ENCODE results near the gene ADGRV1. TPM values are rescaled to one million over a fixed set of nuclear protein-coding genes. Genes with fewer than 3 reads are reported as not detected.
A peak's percentile ranks its signal among the peaks of the same experiment; 100 is the strongest.

ADGRV1 gene
- total and polyA plus RNA-seq, 2 donors (not counting 3 experiments of a cell fraction or from before 2014, with no cell fraction given) = 0.11 to 0.55 TPM

DNA sequence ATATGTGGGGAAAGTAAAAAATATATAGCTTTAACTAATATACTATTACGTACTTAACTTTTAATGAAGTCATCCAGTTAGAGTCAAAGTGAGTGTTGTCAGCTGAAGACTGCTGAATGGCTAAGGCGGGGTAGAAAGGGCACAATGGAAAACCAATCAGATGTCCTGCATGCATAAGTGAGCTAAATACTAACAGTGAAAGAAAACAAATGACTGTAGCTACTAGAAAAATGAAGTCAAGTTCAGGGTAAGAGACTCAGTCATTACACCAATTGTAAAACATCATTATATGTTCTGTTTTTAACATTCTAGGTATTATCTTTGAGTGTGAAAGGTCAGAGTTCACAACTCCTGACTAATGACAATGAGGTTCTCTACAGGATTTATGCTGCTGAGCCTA lies 295.2 kb downstream of the ADGRV1 start:
- no peak overlapping the region for H3K4me2 ChIP-seq (ENCODE audit: insufficient read depth, low read length)
- intact Hi-C loops (cut with micrococcal nuclease) = no loop called here
- no peak overlapping the region for H3K4me3 ChIP-seq (replicated peaks in 1 of 3; ENCODE audit: insufficient read depth in 1 of 3, low read depth in 1 of 3, low read length in 3 of 3)
- ChIA-PET CTCF (interaction anchor here (1.0 to 2.3 kb wide), 3 partner anchors 12 to 565 kb away, joined by 4 to 12 read pairs (median 6); no protein-coding TSS in a partner anchor), POLR2A (no interaction called here)
- H3K27ac ChIP-seq (ENCODE audit: insufficient read depth, low read depth, low read length) = no peak overlapping the region
- H2AFZ ChIP-seq (ENCODE audit: low read depth, low read length) = no peak overlapping the region
- TF ChIP-seq, protein P1, sequence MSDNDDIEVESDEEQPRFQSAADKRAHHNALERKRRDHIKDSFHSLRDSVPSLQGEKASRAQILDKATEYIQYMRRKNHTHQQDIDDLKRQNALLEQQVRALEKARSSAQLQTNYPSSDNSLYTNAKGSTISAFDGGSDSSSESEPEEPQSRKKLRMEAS (IDR thresholded peaks at IDR 0.05; ENCODE audit: insufficient read depth, insufficient read length) = no peak
- TF ChIP-seq FOS (IDR thresholded peaks at IDR 0.05; ENCODE audit: borderline replicate concordance, insufficient read depth, low read length) = no peak
- no peak for TF ChIP-seq POLR2AphosphoS5 (IDR thresholded peaks at IDR 0.05; ENCODE audit: insufficient read depth, low read depth, low read length)
- no peak for TF ChIP-seq GATA2 (IDR thresholded peaks at IDR 0.05; ENCODE audit: insufficient read depth, insufficient read length, low read depth, low read length)
- H3K36me3 ChIP-seq (ENCODE audit: control insufficient read depth in 2 of 2, extremely low read depth in 1 of 2, insufficient read depth in 2 of 2, low read length in 2 of 2) = no peaks in the 10 kb centered on the region
- no peaks in the 10 kb centered on the region for H3K27me3 ChIP-seq (ENCODE audit: control insufficient read depth in 2 of 2, insufficient read depth in 2 of 2, low read length in 2 of 2)
- H3K9me3 ChIP-seq (replicated peaks; ENCODE audit: control insufficient read depth, insufficient read depth, low read length) = no peaks in the 10 kb centered on the region
- DNase-seq (ENCODE audit: low read depth, low spot score) = peak; percentile 32
- dilution Hi-C loops (cut with MboI; ENCODE audit: extremely low pct_ligation_motif_present, low sequenced_read_pairs) = no loop called here
- FAIRE-seq = peak; percentile 46
- H3K9ac ChIP-seq (replicated peaks; ENCODE audit: extremely low read depth, insufficient read depth, low read length) = no peak overlapping the region
- H3K79me2 ChIP-seq (ENCODE audit: control insufficient read depth, insufficient read depth, low read length) = no peaks in the 10 kb centered on the region
- no TSS peak for BruUV-seq (replicated peaks)
- peaks cover 6% of the 10 kb centered on the region for H3K4me1 ChIP-seq (ENCODE audit: control insufficient read depth, extremely low read depth, insufficient read depth, low read length)
- no peaks in the 10 kb centered on the region for H4K20me1 ChIP-seq (replicated peaks; ENCODE audit: control insufficient read depth, extremely low read depth, insufficient read depth, low read length)
- H3K9me1 ChIP-seq (replicated peaks; ENCODE audit: control insufficient read depth, extremely low read depth, insufficient read depth, low read length) = no peaks in the 10 kb centered on the region

DNA sequence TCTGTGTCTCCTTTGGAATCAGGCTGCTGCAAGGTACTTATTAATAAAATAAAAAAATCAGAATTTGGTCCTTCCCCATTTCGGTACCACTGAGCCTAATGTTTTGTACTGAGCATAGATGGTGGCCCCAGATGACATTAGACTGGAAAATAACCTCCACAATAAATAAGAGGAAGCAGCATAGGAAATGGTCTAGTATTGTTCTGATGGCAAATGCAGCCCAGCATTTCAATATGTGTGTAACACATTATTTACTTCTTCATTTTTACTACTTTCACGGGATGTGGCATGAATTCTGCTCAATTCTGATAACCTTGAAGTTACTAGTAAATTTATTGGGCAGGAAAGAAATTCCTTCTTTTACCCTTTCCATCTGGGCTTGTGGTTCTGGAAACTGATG lies 295.6 kb downstream of the ADGRV1 start:
- CTCF ChIA-PET = interaction anchor here (1.0 to 2.3 kb wide), 3 partner anchors 12 to 565 kb away, joined by 4 to 12 read pairs (median 6); no protein-coding TSS in a partner anchor
- intact Hi-C loops (cut with micrococcal nuclease) = no loop called here
- TF ChIP-seq POLR2A (IDR thresholded peaks at IDR 0.05; ENCODE audit: low read depth, low read length) (no peak), GATA2 (IDR thresholded peaks at IDR 0.05; ENCODE audit: insufficient read depth, insufficient read length, low read depth, low read length) (no peak)
- TF ChIP-seq, protein P1 (IDR thresholded peaks at IDR 0.05; ENCODE audit: insufficient read depth, insufficient read length) = no peak

More for the DNA sequence above, 295.6 kb downstream of the ADGRV1 start:
- Histone ChIP-seq H3K27ac (ENCODE audit: insufficient read depth, low read depth, low read length) (no peak overlapping the region), H3K27me3 (ENCODE audit: control insufficient read depth in 2 of 2, insufficient read depth in 2 of 2, low read length in 2 of 2) (no peaks in the 10 kb centered on the region), H2AFZ (ENCODE audit: low read depth, low read length) (no peak overlapping the region), H3K9me3 (replicated peaks; ENCODE audit: control insufficient read depth, insufficient read depth, low read length) (no peaks in the 10 kb centered on the region), H3K4me1 (ENCODE audit: control insufficient read depth, extremely low read depth, insufficient read depth, low read length) (peaks cover 6% of the 10 kb centered on the region), H3K4me2 (ENCODE audit: insufficient read depth, low read length) (peak overlapping the region; percentile 38), H4K20me1 (replicated peaks; ENCODE audit: control insufficient read depth, extremely low read depth, insufficient read depth, low read length) (no peaks in the 10 kb centered on the region), H3K4me3 (replicated peaks in 1 of 3; ENCODE audit: insufficient read depth in 1 of 3, low read depth in 1 of 3, low read length in 3 of 3) (no peak overlapping the region), H3K9ac (replicated peaks; ENCODE audit: extremely low read depth, insufficient read depth, low read length) (no peak overlapping the region), H3K36me3 (ENCODE audit: control insufficient read depth in 2 of 2, extremely low read depth in 1 of 2, insufficient read depth in 2 of 2, low read length in 2 of 2) (no peaks in the 10 kb centered on the region), H3K9me1 (replicated peaks; ENCODE audit: control insufficient read depth, extremely low read depth, insufficient read depth, low read length) (no peaks in the 10 kb centered on the region), H3K79me2 (ENCODE audit: control insufficient read depth, insufficient read depth, low read length) (no peaks in the 10 kb centered on the region)
- peak; percentile 74 for DNase-seq (ENCODE audit: low read depth, low spot score)
- FAIRE-seq = no peak
- no TSS peak for BruUV-seq (replicated peaks)
- dilution Hi-C loops (cut with MboI; ENCODE audit: extremely low pct_ligation_motif_present, low sequenced_read_pairs) = no loop called here
- POLR2A ChIA-PET = no interaction called here
